ENCODE measurements around the gene FAM89A. TPM values are rescaled to one million over a fixed set of nuclear protein-coding genes. Genes with fewer than 3 reads are reported as not detected.
A peak's percentile ranks its signal among the peaks of the same experiment; 100 is the strongest.
"Not testable (repeated sequence)": the region's sequence is repeated elsewhere in the genome, so short reads cannot be mapped to it uniquely, and the experiment has no call there.

Gene FAM89A
- total RNA-seq, 2 experiments from 2014 or later: 5.9 to 9.8 TPM

- no peaks in the 10 kb centered on the region for H3K9me3 Mint-ChIP-seq (ENCODE audit: low read depth)
- CTCF ChIA-PET: no interaction called here
- no peaks in the 10 kb centered on the region for H3K27me3 Mint-ChIP-seq
- H3K4me1 Mint-ChIP-seq: peaks cover 9% of the 10 kb centered on the region
- peak overlapping the region; percentile 52 for H3K4me3 Mint-ChIP-seq
- H3K27ac Mint-ChIP-seq: peak overlapping the region; percentile 57
- ATAC-seq: no peak
- no peak for DNase-seq
- peaks cover 7% of the 10 kb centered on the region for H3K36me3 Mint-ChIP-seq
Measured at GRCh38 chr1:231019711-231020110, 20.3 kb downstream of the FAM89A start.

GRCh38 chr1:231016966-231017365 lies 23.1 kb downstream of the FAM89A start:
- Mint-ChIP-seq H3K4me1 (peaks cover 9% of the 10 kb centered on the region), H3K27ac (no peak overlapping the region), H3K27me3 (no peaks in the 10 kb centered on the region), H3K4me3 (no peak overlapping the region), H3K9me3 (ENCODE audit: low read depth) (no peaks in the 10 kb centered on the region), H3K36me3 (peaks cover 7% of the 10 kb centered on the region)
- DNase-seq (no peak), ATAC-seq (no peak)
- CTCF ChIA-PET: interaction anchor here (1.3 to 2.2 kb wide), 2 partner anchors 190 to 194 kb away, joined by 4 read pairs; no protein-coding TSS in a partner anchor

GRCh38 chr1:231016234-231016633 lies 23.8 kb downstream of the FAM89A start:
- Mint-ChIP-seq H3K27me3 (no peaks in the 10 kb centered on the region), H3K4me3 (no peak overlapping the region), H3K36me3 (peaks cover 7% of the 10 kb centered on the region), H3K4me1 (peaks cover 9% of the 10 kb centered on the region), H3K27ac (no peak overlapping the region), H3K9me3 (ENCODE audit: low read depth) (no peaks in the 10 kb centered on the region)
- no peak for ATAC-seq
- no peak for DNase-seq
- CTCF ChIA-PET: interaction anchor here (1.3 kb wide), 1 partner anchor 190 kb away, joined by 4 read pairs; no protein-coding TSS in a partner anchor

- H3K9me3 Mint-ChIP-seq (ENCODE audit: low read depth): no peaks in the 10 kb centered on the region
- H3K27me3 Mint-ChIP-seq: no peaks in the 10 kb centered on the region
- H3K36me3 Mint-ChIP-seq: no peaks in the 10 kb centered on the region
- H3K4me1 Mint-ChIP-seq: no peaks in the 10 kb centered on the region
- CTCF ChIA-PET: no interaction called here
- DNase-seq: no peak
- ATAC-seq: no peak
- H3K27ac Mint-ChIP-seq: no peak overlapping the region
- H3K4me3 Mint-ChIP-seq: no peak overlapping the region
Measured at GRCh38 chr1:231013391-231014015, 26.6 kb downstream of the FAM89A start.

- Mint-ChIP-seq H3K27ac (no peak overlapping the region), H3K27me3 (no peaks in the 10 kb centered on the region), H3K36me3 (no peaks in the 10 kb centered on the region), H3K9me3 (ENCODE audit: low read depth) (no peaks in the 10 kb centered on the region), H3K4me1 (no peaks in the 10 kb centered on the region), H3K4me3 (no peak overlapping the region)
- CTCF ChIA-PET: no interaction called here
- no peak for DNase-seq
- no peak for ATAC-seq
Measured at GRCh38 chr1:231011963-231012362, 28.1 kb downstream of the FAM89A start.

GRCh38 chr1:231011360-231011759 lies 28.7 kb downstream of the FAM89A start:
- DNase-seq (no peak), ATAC-seq (no peak)
- H3K36me3 Mint-ChIP-seq: no peaks in the 10 kb centered on the region
- H3K27ac Mint-ChIP-seq: no peak overlapping the region
- H3K27me3 Mint-ChIP-seq: no peaks in the 10 kb centered on the region
- CTCF ChIA-PET: no interaction called here
- no peaks in the 10 kb centered on the region for H3K4me1 Mint-ChIP-seq
- no peak overlapping the region for H3K4me3 Mint-ChIP-seq
- H3K9me3 Mint-ChIP-seq (ENCODE audit: low read depth): no peaks in the 10 kb centered on the region

- Mint-ChIP-seq H3K36me3 (peaks cover 17% of the 10 kb centered on the region), H3K9me3 (ENCODE audit: low read depth) (peaks cover 20% of the 10 kb centered on the region)
- H3K27ac Mint-ChIP-seq, DNase-seq, ATAC-seq, H3K4me1 Mint-ChIP-seq, H3K27me3 Mint-ChIP-seq, H3K4me3 Mint-ChIP-seq, CTCF ChIA-PET: not testable (repeated sequence)
Measured at GRCh38 chr1:231007535-231007934, 32.5 kb downstream of the FAM89A start.

- CTCF ChIA-PET: no interaction called here
- Mint-ChIP-seq H3K4me3 (no peak overlapping the region), H3K4me1 (no peaks in the 10 kb centered on the region), H3K36me3 (peaks cover 37% of the 10 kb centered on the region), H3K9me3 (ENCODE audit: low read depth) (peaks cover 20% of the 10 kb centered on the region), H3K27me3 (peaks cover 5% of the 10 kb centered on the region), H3K27ac (no peak overlapping the region)
- DNase-seq (no peak), ATAC-seq (no peak)
Measured at GRCh38 chr1:231001892-231002291, 38.2 kb downstream of the FAM89A start.

- Mint-ChIP-seq H3K36me3 (peaks cover 41% of the 10 kb centered on the region), H3K27me3 (peaks cover 4% of the 10 kb centered on the region), H3K4me3 (no peak overlapping the region), H3K4me1 (no peaks in the 10 kb centered on the region), H3K9me3 (ENCODE audit: low read depth) (peaks cover 18% of the 10 kb centered on the region), H3K27ac (no peak overlapping the region)
- ATAC-seq: no peak
- no peak for DNase-seq
- CTCF ChIA-PET: no interaction called here
Measured at GRCh38 chr1:231000639-231001038, 39.4 kb downstream of the FAM89A start.

GRCh38 chr1:231000201-231000600 lies 39.9 kb downstream of the FAM89A start:
- CTCF ChIA-PET: no interaction called here
- DNase-seq: no peak
- no peak for ATAC-seq
- H3K4me3 Mint-ChIP-seq: no peak overlapping the region
- peaks cover 41% of the 10 kb centered on the region for H3K36me3 Mint-ChIP-seq
- H3K4me1 Mint-ChIP-seq: no peaks in the 10 kb centered on the region
- no peak overlapping the region for H3K27ac Mint-ChIP-seq
- H3K27me3 Mint-ChIP-seq: peaks cover under 1% of the 10 kb centered on the region
- H3K9me3 Mint-ChIP-seq (ENCODE audit: low read depth): peaks cover 15% of the 10 kb centered on the region

- CTCF ChIA-PET: interaction anchor here (0.9 kb wide), 1 partner anchor 23 kb away, joined by 3 read pairs; no protein-coding TSS in a partner anchor
- no peak overlapping the region for H3K27ac Mint-ChIP-seq
- H3K27me3 Mint-ChIP-seq: no peaks in the 10 kb centered on the region
- H3K4me3 Mint-ChIP-seq: no peak overlapping the region
- H3K9me3 Mint-ChIP-seq (ENCODE audit: low read depth): no peaks in the 10 kb centered on the region
- no peak for ATAC-seq
- H3K4me1 Mint-ChIP-seq: no peaks in the 10 kb centered on the region
- H3K36me3 Mint-ChIP-seq: peaks cover 26% of the 10 kb centered on the region
- no peak for DNase-seq
Measured at GRCh38 chr1:230994860-230995259, 45.2 kb downstream of the FAM89A start.

- CTCF ChIA-PET: no interaction called here
- no peaks in the 10 kb centered on the region for H3K9me3 Mint-ChIP-seq (ENCODE audit: low read depth)
- no peak for DNase-seq
Measured at GRCh38 chr1:230992100-230992774, 47.8 kb downstream of the FAM89A start.

GRCh38 chr1:230987448-230987847 lies 52.6 kb downstream of the FAM89A start:
- Mint-ChIP-seq H3K27ac (no peak overlapping the region), H3K27me3 (no peaks in the 10 kb centered on the region), H3K9me3 (ENCODE audit: low read depth) (no peaks in the 10 kb centered on the region), H3K4me3 (no peak overlapping the region), H3K4me1 (peaks cover 6% of the 10 kb centered on the region), H3K36me3 (peaks cover 18% of the 10 kb centered on the region)
- DNase-seq: no peak
- CTCF ChIA-PET: interaction anchor here (1.0 kb wide), 1 partner anchor 8 kb away, joined by 4 read pairs; the partner anchor contains the start of genes ARV1 and TTC13
- no peak for ATAC-seq

More at GRCh38 chr1:230992100-230992774, 47.8 kb downstream of the FAM89A start:
- Mint-ChIP-seq H3K27ac (no peak overlapping the region), H3K4me3 (no peak overlapping the region), H3K36me3 (peaks cover 17% of the 10 kb centered on the region), H3K4me1 (no peaks in the 10 kb centered on the region), H3K27me3 (no peaks in the 10 kb centered on the region)
- no peak for ATAC-seq

GRCh38 chr1:230986976-230987375 lies 53.1 kb downstream of the FAM89A start:
- no peaks in the 10 kb centered on the region for H3K9me3 Mint-ChIP-seq (ENCODE audit: low read depth)
- H3K4me1 Mint-ChIP-seq: peaks cover 6% of the 10 kb centered on the region
- H3K27ac Mint-ChIP-seq: no peak overlapping the region
- DNase-seq: no peak
- no peak overlapping the region for H3K4me3 Mint-ChIP-seq
- ATAC-seq: no peak
- H3K36me3 Mint-ChIP-seq: peaks cover 18% of the 10 kb centered on the region
- H3K27me3 Mint-ChIP-seq: no peaks in the 10 kb centered on the region
- CTCF ChIA-PET: no interaction called here

All from activated CD8-positive, alpha-beta memory T cell treated with anti-CD3 and anti-CD28 coated beads, Interleukin-2, amount 10 ng/mL, durations not matched to agents 7 days and 5 days (primary cell).